GM12878 (cell line): ENCODE data around the gene IL15.

ENCODE experiments used
- CEBPB ChIP-seq, 2 experiments: fragments of 150-350 bp in 1 of 2; IDR thresholded peaks; 2 replicates each; pipeline ENCODE4 v1.6.1; 2012 to 2014; ENCODE audit warnings: low read depth in 2 of 2, low read length in 2 of 2, borderline replicate concordance in 1 of 2, inconsistent platforms in 1 of 2
- ESRRA ChIP-seq: IDR thresholded peaks from 2 replicates; pipeline ENCODE4 v1.6.1; 2012; ENCODE audit warnings: mild to moderate bottlenecking, low read length, improper control_type of control experiment
- FOS ChIP-seq: IDR thresholded peaks from 3 replicates; pipeline ENCODE4 v1.6.1; 2011; ENCODE audit warnings: borderline replicate concordance; ENCODE audit not compliant: insufficient read length; ENCODE audit errors: extremely low read depth
- FOXM1 ChIP-seq: IDR thresholded peaks from 2 replicates; pipeline ENCODE4 v1.6.1; 2012; ENCODE audit warnings: low read depth, mild to moderate bottlenecking, inconsistent platforms, low read length, moderate library complexity
- TAF1 ChIP-seq: IDR thresholded peaks from 2 replicates; pipeline ENCODE4 v1.6.1; 2011; ENCODE audit warnings: mild to moderate bottlenecking, low read depth, low read length, borderline replicate concordance
- TF ChIP-seq, protein P1 (sequence below): IDR thresholded peaks from 2 replicates; pipeline ENCODE4 v1.6.1; 2011; ENCODE audit warnings: borderline replicate concordance, low read depth, mild to moderate bottlenecking, moderate library complexity, mixed read lengths, low read length; ENCODE audit not compliant: insufficient read depth; ENCODE audit errors: extremely low read length

- no peak for TF ChIP-seq TAF1
- no peak for TF ChIP-seq FOS
- TF ChIP-seq, protein P1, sequence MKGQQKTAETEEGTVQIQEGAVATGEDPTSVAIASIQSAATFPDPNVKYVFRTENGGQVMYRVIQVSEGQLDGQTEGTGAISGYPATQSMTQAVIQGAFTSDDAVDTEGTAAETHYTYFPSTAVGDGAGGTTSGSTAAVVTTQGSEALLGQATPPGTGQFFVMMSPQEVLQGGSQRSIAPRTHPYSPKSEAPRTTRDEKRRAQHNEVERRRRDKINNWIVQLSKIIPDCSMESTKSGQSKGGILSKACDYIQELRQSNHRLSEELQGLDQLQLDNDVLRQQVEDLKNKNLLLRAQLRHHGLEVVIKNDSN = no peak
- TF ChIP-seq CEBPB (IDR thresholded peaks at IDR 0.05; ENCODE audit: borderline replicate concordance in 1 of 2, low read depth in 2 of 2, low read length in 2 of 2) = no peak
- TF ChIP-seq FOXM1 = 0 out of 2 replicates have a peak, but pooled peaks have one; percentile 28
- no peak for TF ChIP-seq ESRRA
Observed at GRCh38 chr4:141638230-141638629, 1.8 kb downstream of the IL15 start.
